ENCODE results near the gene RBPJL.

GRCh38 chr20:45366192-45366591 is 59.6 kb downstream of the RBPJL start:
- no peak for TF ChIP-seq ZNF274 (IDR thresholded peaks at IDR 0.05; ENCODE audit: borderline replicate concordance, extremely low read depth, low read length)
- TF ChIP-seq CTCF (IDR thresholded peaks at IDR 0.05; ENCODE audit: control extremely low read depth in 1 of 3, insufficient read depth in 1 of 3, low read depth in 1 of 3, low read length in 3 of 3) = no peak
- no peak for TF ChIP-seq EZH2 (IDR thresholded peaks at IDR 0.05; ENCODE audit: low read depth, low read length, severe bottlenecking)
- TF ChIP-seq BACH1 (IDR thresholded peaks at IDR 0.05; ENCODE audit: low read length) = no peak
- TF ChIP-seq MAX (IDR thresholded peaks at IDR 0.05) = no peak
- no peak for TF ChIP-seq CHD1 (IDR thresholded peaks at IDR 0.05; ENCODE audit: low read depth, low read length)
